Measurements from ENCODE around the gene SERPINA4. TPM values are rescaled to one million over a fixed set of nuclear protein-coding genes. Genes with fewer than 3 reads are reported as not detected.

The SERPINA4 gene
- total and polyA plus RNA-seq, 2 experiments from 2014 or later = not detected

DNA sequence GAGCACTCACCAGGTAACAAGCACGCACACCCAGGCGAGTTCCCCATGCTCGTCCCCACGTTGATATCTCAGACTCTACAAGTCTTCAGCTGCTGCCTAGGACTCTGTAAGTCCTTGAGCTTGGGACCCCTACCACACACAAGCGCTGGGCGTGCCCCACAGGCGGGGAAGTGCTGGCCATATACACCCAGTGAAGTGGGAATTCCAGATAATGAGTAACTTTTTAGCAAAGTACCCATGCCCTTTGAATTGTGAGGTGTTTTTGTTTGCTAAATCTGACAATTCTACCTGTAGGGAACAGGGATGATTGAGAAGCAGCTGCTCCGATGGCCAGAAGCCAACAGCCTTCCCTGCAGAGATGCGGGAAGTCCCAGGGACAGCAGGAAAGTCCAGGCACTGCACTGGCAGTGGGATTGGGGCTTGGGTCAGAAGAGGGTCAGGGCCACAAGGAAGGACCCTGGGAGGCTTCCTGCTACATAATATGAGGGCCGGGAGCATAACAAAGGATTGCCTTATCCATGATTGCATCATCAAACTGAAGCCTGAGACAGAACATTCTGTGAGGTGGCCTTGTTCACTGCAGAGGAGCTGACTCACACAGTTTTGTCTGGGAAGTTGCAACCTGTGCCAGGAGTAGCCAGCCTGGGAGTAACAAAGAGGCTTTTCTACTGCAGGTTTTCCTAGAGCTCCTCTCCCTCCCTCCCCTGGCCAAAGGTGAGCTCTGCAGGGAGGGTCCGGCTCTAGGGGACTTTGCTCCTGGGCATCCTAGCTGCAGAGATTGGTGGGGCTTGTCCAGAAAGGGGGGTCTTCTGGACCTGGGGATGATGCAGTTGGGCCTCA is 37.8 kb downstream of the SERPINA4 start:
- Histone ChIP-seq H3K79me2 (replicated peaks; ENCODE audit: insufficient read depth) (no peaks in the 10 kb centered on the region), H3K4me2 (no peak overlapping the region), H2AFZ (peak overlapping the region; percentile 84), H3K36me3 (ENCODE audit: insufficient read depth) (no peaks in the 10 kb centered on the region), H3K4me3 (no peak overlapping the region), H3K9me2 (ENCODE audit: insufficient read depth) (no peaks in the 10 kb centered on the region), H4K20me1 (replicated peaks; ENCODE audit: insufficient read depth) (no peaks in the 10 kb centered on the region), H3K4me1 (ENCODE audit: insufficient read depth) (no peaks in the 10 kb centered on the region), H3F3A (replicated peaks; ENCODE audit: low read depth) (no peaks in the 10 kb centered on the region), H3K27ac (ENCODE audit: low read depth) (no peak overlapping the region), H3K27me3 (ENCODE audit: insufficient read depth) (no peaks in the 10 kb centered on the region)
- Mint-ChIP-seq H3K4me3 (no peak overlapping the region), H3K27ac (peak overlapping the region; percentile 80), H3K27me3 (ENCODE audit: insufficient read depth, low read depth, poor library complexity) (peaks cover 10% of the 10 kb centered on the region), H3K36me3 (ENCODE audit: low read depth) (no peaks in the 10 kb centered on the region; the same call in 1 of the 3 replicates), H3K9me3 (peaks cover 7% of the 10 kb centered on the region; the same call in 2 of the 3 replicates), H3K4me1 (peaks cover 13% of the 10 kb centered on the region)
- peak; percentile 1; the same call in 1 of the 2 replicates for TF ChIP-seq ZNF462 (CRISPR knock-in tag; IDR thresholded peaks at IDR 0.05)
- TF ChIP-seq, protein P1, sequence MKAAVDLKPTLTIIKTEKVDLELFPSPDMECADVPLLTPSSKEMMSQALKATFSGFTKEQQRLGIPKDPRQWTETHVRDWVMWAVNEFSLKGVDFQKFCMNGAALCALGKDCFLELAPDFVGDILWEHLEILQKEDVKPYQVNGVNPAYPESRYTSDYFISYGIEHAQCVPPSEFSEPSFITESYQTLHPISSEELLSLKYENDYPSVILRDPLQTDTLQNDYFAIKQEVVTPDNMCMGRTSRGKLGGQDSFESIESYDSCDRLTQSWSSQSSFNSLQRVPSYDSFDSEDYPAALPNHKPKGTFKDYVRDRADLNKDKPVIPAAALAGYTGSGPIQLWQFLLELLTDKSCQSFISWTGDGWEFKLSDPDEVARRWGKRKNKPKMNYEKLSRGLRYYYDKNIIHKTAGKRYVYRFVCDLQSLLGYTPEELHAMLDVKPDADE (IDR thresholded peaks at IDR 0.05) = no peak
- DNase-seq (ENCODE audit: low spot score) = peak; percentile 24
- ATAC-seq = peak; percentile 71

GRCh38 chr14:94599656-94600004 is 38.4 kb downstream of the SERPINA4 start:
- TF ChIP-seq ZNF331 (CRISPR knock-in tag; IDR thresholded peaks at IDR 0.05; ENCODE audit: low read depth) (no peak), EZH2phosphoT487 (IDR thresholded peaks at IDR 0.05; ENCODE audit: unreplicated experiment) (no peak), STAT1 (IDR thresholded peaks at IDR 0.05; ENCODE audit: unreplicated experiment) (no peak), POLR2AphosphoS5 (IDR thresholded peaks at IDR 0.05; ENCODE audit: low read depth) (no peak)
- TF ChIP-seq, protein P2, sequence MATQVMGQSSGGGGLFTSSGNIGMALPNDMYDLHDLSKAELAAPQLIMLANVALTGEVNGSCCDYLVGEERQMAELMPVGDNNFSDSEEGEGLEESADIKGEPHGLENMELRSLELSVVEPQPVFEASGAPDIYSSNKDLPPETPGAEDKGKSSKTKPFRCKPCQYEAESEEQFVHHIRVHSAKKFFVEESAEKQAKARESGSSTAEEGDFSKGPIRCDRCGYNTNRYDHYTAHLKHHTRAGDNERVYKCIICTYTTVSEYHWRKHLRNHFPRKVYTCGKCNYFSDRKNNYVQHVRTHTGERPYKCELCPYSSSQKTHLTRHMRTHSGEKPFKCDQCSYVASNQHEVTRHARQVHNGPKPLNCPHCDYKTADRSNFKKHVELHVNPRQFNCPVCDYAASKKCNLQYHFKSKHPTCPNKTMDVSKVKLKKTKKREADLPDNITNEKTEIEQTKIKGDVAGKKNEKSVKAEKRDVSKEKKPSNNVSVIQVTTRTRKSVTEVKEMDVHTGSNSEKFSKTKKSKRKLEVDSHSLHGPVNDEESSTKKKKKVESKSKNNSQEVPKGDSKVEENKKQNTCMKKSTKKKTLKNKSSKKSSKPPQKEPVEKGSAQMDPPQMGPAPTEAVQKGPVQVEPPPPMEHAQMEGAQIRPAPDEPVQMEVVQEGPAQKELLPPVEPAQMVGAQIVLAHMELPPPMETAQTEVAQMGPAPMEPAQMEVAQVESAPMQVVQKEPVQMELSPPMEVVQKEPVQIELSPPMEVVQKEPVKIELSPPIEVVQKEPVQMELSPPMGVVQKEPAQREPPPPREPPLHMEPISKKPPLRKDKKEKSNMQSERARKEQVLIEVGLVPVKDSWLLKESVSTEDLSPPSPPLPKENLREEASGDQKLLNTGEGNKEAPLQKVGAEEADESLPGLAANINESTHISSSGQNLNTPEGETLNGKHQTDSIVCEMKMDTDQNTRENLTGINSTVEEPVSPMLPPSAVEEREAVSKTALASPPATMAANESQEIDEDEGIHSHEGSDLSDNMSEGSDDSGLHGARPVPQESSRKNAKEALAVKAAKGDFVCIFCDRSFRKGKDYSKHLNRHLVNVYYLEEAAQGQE (IDR thresholded peaks at IDR 0.05; ENCODE audit: unreplicated experiment) = no peak
- H3K9me2 ChIP-seq (ENCODE audit: insufficient read depth) = no peaks in the 10 kb centered on the region
- no peak overlapping the region for H3K4me2 ChIP-seq
- Mint-ChIP-seq H3K36me3 (ENCODE audit: low read depth) (no peaks in the 10 kb centered on the region; the same call in 1 of the 3 replicates), H3K4me1 (peaks cover 13% of the 10 kb centered on the region), H3K27ac (peak overlapping the region; percentile 80; the same call in 1 of the 2 replicates), H3K27me3 (ENCODE audit: insufficient read depth, low read depth, poor library complexity) (peaks cover 10% of the 10 kb centered on the region), H3K9me3 (peaks cover 7% of the 10 kb centered on the region; the same call in 2 of the 3 replicates), H3K4me3 (no peak overlapping the region)
- H2AFZ ChIP-seq = peak overlapping the region; percentile 84
- no peaks in the 10 kb centered on the region for H3K4me1 ChIP-seq (ENCODE audit: insufficient read depth)
- H3K79me2 ChIP-seq (replicated peaks; ENCODE audit: insufficient read depth) = no peaks in the 10 kb centered on the region
- ATAC-seq (no peak), DNase-seq (ENCODE audit: low spot score) (no peak)
- no peaks in the 10 kb centered on the region for H4K20me1 ChIP-seq (replicated peaks; ENCODE audit: insufficient read depth)
- no peak overlapping the region for H3K4me3 ChIP-seq
- H3F3A ChIP-seq (replicated peaks; ENCODE audit: low read depth) = no peaks in the 10 kb centered on the region
- H3K27me3 ChIP-seq (ENCODE audit: insufficient read depth) = no peaks in the 10 kb centered on the region
- no peak overlapping the region for H3K27ac ChIP-seq (ENCODE audit: low read depth)
- no peaks in the 10 kb centered on the region for H3K36me3 ChIP-seq (ENCODE audit: insufficient read depth)

Measured in GM23338 (cell line).